ENCODE measurements around the gene MS4A4E. TPM values are rescaled to one million over a fixed set of nuclear protein-coding genes. Genes with fewer than 3 reads are reported as not detected.
"Not testable (repeated sequence)": the region's sequence is repeated elsewhere in the genome, so short reads cannot be mapped to it uniquely, and the experiment has no call there.

The MS4A4E gene
- polyA plus RNA-seq, 12 donors: 0.76 to 2.6 (median 1.4) TPM; not detected in 2

DNA sequence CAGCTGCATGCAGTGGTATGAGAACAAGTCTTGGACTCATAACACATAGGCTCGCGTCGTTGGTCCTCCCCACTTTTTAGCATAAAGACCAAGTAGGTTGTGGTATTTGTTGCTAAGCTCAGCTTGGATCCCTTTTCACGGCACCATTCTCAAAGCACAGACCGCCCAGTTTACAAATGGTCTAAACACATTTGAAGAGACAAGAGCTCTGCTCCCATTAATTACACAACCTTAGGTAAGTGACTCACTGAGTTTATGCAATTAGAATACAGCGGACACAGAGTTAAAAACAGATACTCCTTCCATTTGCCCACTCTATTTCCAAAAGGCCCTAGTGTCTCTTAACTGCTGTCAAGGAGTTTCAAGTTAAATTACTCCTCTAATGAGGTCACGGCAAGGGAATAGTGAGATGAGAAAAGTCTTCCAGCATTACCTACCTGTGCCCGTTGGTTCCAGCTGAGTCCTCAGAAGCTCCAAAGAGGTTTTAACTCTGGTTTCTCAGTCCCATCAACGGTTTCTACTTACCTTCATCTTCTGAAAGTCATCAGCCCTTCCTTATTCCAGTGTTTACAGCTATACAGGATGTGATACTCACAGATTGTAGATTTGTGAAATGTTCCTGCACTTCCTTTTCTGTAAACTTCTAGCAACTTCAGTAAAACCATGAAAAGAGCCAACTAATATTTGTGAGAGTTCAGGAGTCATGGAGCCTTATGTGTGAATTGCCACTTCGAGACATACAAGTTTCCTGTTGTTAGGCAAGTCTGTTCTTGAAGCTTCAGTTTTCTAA is 60.2 kb downstream of the MS4A4E start, which contains the start of gene MS4A6A:
Gene MS4A6A, minus strand, starts transcription at position 543 of the 790 bp plus-strand sequence. CDS start 1,356 bp downstream, outside the sequence.
- DNase-seq: no peak

DNA sequence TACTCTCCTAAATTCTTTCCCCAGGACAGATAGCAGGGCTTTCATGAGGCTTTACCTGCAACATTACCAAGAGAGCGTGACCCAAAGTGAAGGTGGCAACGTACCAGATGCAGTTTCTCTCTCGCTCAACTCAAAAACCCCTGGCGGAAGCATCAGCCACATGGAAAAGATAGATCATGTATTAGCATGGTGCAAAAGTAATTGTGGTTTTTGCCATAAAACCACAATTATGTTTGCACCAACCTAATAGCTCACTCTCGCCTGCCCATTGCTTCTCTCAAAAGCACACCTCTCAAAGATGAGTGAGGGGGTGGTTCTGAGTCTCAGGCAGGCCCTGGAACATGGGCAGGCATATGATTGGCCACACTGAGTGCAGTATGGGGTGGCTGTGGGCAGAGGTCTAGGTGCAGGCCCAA is 67.1 kb downstream of the MS4A4E start:
- no peak for DNase-seq

DNA sequence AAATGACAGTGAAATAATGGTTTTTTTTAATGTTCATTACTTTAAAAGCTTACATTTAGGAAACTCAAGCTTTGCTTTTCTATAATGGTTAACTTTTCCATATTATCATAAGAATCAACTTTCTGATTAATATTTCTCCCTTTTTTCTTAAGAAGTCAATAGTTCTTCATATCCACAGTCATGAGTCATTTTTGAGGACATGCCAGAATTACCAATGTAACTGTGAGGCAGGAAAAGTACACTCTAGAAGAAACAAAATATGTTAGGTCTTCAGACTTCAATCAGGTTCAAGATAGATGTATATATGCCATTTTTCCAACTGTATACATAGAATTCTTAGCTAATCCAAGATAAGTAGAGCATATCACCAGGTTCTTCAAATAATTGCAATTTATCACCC is 70.9 kb downstream of the MS4A4E start:
- DNase-seq: no peak

DNA sequence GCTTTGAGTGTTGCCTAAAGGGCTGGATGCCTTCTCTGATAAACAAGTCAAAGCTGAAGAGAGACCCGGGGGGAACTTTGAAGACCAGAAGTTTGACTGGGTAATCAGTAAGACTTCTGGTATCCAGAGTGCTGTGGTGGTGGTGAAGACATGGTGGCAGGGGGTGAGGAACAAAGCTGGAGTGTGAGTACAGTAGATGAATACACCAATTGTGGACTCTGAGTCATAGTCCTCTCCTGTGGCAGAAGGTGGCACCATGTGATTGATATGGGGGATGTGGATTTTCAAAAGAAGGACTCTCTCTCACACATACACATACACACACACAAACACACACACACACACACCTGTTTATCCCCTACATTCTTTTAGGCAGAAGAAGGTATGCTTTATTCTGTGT is 72.4 kb downstream of the MS4A4E start:
- no peak for DNase-seq

DNA sequence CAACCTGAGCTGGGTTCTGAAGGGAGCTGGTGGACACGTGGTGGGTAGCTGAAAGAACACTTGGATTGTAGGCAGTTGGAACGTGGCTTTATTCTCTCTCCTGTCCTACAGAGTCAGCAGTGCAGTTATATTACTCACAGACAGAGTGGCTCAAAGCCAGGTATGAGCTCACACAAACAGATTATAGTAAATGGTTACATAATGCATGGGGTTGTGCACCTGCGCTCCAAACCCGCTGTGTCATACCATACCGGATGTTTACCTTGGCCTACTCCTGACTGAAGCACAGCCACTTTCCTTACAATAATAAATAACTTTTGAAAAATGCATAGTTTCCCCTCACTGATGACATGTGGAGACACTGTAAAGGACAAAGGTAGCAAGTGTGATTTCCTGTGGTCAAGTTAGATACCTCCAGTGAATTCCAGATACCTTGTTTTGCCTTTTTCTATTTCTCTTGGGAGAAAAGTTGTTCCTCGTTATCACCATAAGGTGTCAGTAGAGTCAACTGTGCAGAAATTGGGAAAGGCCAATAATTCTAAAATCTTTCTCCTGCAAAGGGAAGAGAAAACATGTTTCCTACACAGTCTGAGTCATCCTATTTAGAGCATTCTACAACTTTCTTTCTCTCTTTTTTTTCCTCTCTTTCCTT is 73.5 kb downstream of the MS4A4E start:
- no peak for DNase-seq

DNA sequence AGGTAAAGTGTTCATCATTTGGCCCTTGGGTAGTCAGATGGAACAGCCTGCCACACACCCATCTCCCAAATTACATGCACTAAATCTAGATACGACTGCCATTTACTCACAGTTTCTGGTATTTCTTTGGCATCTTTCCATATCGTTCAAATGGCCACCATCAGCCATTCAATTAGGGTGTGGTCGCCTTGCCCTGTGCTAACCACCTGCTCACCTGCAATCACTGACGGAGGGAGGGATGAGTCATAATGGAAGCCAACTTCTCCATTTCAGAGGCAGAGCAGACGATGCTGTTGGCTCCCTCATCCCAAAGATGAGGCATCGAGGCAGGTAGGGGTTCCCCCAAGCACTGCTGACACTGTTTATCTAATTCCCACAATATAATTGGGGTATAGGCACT is 74.6 kb downstream of the MS4A4E start:
- DNase-seq: no peak

DNA sequence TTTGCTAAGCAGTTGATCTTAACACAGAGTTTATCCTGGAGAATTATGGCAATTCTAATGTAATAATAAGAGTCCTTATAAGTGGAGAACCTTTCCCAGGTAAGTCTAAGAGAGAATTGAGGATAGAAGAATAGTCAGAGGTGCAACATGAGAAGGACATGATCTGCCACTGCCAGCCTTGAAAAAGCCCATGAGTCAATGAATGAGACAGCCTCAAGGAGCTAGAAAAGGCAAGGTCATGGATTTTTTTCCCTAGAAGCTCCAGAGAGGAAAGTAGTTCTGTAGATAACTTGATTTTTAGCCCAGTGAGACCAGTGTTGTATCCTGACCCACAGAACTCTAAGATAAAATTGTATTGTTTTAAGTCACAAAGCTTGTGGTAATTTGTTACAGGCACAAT is 77.0 kb downstream of the MS4A4E start:
- no peak for DNase-seq

DNA sequence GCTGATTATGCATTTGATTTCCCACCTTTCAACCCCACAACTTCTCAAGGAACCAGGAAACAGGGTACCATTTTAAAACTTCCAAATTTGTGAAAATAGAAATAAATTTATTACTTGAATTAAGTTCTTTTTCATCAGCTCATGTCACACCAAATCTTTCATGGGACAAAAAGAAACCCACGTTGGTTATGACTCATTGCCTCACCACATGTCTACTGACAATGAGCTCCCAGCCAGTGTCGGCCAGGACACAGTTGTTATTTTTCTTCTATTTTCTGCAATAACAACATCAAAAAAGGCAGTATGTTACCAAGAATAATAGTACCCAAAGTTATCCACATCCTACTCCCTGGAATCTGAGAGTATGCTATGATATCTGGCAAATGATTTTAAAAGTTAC is 77.4 kb downstream of the MS4A4E start:
- no peak for DNase-seq

DNA sequence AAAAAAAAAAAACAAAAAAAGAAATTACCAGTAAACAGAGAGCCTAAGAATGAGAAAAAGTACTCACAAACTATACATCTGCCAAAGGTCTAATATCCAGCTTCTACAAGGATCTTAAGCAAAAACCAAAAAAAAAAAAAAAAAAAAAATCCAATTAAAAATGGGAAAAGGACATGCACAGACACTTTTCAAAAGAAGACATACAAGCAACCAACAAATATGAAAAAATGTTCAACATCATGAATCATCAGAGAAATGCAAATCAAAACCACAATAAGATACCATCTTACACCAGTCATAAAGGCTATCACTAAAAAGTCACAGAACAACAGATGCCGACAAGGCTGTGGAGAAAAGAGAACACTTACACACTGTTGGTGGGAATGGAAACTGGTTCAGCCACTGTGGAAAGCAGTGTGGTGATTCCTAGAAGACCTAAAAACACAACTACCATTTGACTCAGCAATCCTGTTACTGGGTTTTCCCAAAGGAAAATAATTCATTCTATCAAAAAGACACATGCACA is 78.3 kb downstream of the MS4A4E start:
- no peak for DNase-seq

DNA sequence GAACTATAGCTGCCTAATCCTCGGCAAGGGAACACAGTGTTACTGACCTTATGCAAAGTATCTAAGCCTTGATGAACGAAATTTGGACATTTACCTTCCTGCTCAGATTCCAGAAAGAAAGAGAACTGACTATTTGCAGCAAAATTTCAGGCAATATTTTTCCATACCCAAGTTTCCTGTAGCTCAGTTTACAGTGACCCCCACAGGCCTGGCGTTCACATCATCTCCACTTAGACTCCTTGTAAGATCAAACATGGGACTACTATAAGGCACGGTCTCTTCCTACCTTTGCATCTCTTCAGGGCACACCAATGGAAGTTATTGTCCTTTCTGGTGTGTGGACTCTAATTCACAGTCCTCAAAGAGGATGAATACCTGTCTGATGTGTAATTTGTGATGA is 81.2 kb downstream of the MS4A4E start:
- no peak for DNase-seq

DNA sequence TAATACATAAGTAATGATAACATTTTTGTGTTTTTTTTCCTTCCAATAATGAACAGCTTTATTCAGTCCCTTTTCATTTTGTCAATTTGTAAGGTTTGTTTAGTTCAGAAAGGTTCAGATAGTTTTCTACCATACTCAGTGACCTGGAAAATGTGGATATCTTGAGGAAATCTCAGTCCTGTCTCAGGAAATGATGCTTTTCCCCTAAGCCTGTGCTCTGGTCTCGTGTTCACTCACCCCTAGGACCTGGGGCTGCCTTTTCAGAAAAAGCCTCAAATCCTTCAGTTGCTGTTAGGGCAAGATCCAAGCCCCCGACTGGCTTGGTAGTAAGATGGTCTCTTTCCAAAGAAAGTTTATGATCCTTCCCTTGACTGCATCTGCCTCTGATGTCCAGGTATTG is 81.8 kb downstream of the MS4A4E start:
- no peak for DNase-seq

DNA sequence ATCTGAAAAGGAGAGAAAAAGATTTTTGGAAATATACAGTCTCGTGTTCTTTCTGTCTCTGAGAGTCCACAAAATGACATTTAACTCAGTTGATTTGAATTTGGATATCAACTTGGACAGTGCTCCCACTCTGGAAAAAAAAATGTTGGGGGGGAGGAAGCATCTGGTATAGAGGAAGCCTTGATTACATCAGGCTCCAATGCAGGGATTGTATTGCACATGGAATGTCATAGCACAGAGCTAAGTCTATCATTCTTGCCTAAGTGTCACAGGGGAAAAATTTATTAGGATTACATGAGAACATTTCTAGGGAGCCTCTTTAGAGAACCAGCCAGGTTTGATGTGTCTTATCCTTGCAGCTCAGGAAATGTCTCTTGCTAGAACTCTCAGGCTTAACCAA is 83.1 kb downstream of the MS4A4E start:
- no peak for DNase-seq

DNA sequence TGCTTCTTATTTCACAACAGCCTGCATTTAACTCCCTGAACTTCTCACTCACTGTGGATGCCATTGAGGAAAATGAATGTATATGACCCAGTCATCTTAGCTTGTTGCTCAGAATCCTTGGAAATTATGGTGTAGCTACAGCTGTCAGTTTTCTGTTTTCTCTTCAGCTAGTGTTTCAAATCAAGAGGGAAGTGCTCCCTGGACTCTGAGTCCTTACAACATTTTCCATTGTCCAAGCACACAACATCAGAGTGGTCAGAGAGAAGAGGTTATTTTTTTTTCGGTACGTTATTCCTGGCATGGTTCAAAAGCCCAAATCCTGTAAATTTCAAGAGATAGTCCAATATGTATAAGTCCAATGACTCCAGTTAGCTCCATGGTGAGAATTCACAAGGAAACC is 83.7 kb downstream of the MS4A4E start:
- DNase-seq: no peak

DNA sequence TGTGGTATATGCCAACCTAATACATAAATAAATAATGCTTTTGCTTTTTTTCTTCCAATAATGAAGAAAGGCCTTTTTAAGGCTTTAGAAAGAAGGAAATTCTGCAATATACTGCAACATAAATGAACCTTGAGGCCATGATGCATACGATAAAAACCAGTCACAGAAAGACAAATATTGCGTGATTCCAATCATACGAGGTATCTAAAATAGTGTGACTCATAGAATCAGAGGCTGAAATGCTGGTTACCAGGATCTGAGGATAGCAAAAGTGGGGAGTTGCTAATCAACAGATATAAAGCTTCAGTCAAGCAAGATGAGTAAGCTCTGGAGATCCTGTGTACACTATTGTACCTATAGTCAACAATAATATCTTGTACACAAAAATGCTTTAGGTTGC is 84.3 kb downstream of the MS4A4E start:
- no peak for DNase-seq

DNA sequence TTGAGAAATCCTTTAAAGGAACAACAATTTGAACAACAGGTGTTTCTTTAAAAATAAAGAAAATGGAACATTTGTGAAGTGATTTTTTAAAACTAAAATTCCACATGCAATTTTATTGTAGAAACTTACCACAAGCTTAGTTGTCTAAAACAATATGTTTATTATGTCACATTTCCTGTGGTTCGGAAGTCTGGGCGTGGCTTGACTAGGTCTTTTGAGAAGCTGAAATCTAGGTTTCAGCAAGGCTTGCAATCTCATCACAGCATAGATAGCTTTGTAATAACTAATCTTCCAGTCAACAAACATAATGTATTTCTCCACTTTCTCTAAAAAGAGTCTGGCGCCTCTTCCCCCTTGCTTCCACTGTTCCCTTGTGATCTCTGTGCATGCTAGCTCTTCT is 87.0 kb downstream of the MS4A4E start:
- no peak for DNase-seq

DNA sequence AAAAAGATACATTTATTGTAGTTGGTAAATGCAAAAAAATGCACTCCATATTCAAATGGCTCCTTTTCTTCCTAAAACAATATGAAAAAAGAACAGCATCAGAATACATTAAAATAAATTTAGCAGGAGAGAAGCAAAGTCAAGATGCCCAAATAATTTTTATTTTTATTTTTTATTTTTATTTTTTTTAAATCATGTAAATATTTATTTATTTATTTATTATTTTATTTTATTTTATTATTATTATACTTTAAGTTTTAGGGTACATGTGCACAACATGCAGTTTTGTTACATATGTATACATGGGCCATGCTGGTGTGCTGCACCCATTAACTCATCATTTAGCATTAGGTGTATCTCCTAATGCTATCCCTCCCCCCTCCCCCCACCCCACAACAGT is 90.2 kb downstream of the MS4A4E start:
- not testable (repeated sequence) for DNase-seq

DNA sequence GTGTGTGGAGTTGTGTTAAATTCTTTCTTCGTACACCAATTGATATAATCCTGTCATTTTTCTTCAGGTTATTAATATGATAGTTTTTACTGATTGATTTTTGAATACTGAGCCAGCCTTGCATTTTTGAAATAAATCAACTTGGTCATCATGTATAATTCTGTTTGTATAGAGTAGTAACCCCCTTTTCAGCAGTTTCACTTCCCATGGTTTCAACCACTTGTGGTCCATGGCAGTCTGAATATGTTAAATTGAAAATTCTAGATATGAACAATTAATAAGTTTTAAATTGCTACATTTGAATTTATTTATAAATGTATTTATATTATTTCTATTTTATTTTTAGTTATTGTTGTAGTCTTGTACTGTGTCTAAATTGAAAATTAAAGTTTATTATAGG is 92.7 kb downstream of the MS4A4E start:
- DNase-seq: no peak

Other genes with a start within 250 kb of the MS4A4E start
- gene OOSP4B, start 226.0 kb downstream of the MS4A4E start, polyA plus RNA-seq (ENCODE audit: insufficient read length in 12 of 12): not detected
- not detected for gene OOSP2, start 202.7 kb downstream of the MS4A4E start, polyA plus RNA-seq (ENCODE audit: insufficient read length in 12 of 12)
- 1 to 10 TPM in 2 of 12 donors, under 1 TPM in 8, not detected in 2; 0.38 to 4.7 (median 0.55) TPM for gene MS4A3, start 186.5 kb downstream of the MS4A4E start, polyA plus RNA-seq (ENCODE audit: insufficient read length in 12 of 12)
- under 1 TPM in 9 of 12 donors, not detected in 3; 0.07 to 0.85 (median 0.41) TPM for gene MS4A2, start 154.5 kb downstream of the MS4A4E start, polyA plus RNA-seq (ENCODE audit: insufficient read length in 12 of 12)
- gene MS4A6A, start 60.1 kb downstream of the MS4A4E start, polyA plus RNA-seq (ENCODE audit: insufficient read length in 12 of 12): 10 to 100 TPM in 11 of 12 donors, not detected in 1; 12.5 to 37.5 (median 26.6) TPM
- gene MS4A4A, start 37.5 kb upstream of the MS4A4E start, polyA plus RNA-seq (ENCODE audit: insufficient read length in 12 of 12): 10 to 100 TPM in 7 of 12 donors, 1 to 10 TPM in 3, not detected in 2; 5.6 to 18.5 (median 13.1) TPM
- gene MS4A6E, start 84.1 kb upstream of the MS4A4E start, polyA plus RNA-seq (ENCODE audit: insufficient read length in 12 of 12): not detected
- 10 to 100 TPM in 6 of 12 donors, 1 to 10 TPM in 5, not detected in 1; 4.5 to 22.5 (median 10.4) TPM for gene MS4A7, start 135.4 kb upstream of the MS4A4E start, polyA plus RNA-seq (ENCODE audit: insufficient read length in 12 of 12)
- under 1 TPM in 10 of 12 donors, not detected in 2; 0.16 to 0.94 (median 0.44) TPM for gene MS4A14, start 153.3 kb upstream of the MS4A4E start, polyA plus RNA-seq (ENCODE audit: insufficient read length in 12 of 12)
- gene MS4A5, start 186.4 kb upstream of the MS4A4E start, polyA plus RNA-seq (ENCODE audit: insufficient read length in 12 of 12): not detected
- 10 to 100 TPM in 1 of 12 donors, 1 to 10 TPM in 1, under 1 TPM in 7, not detected in 3; 0.18 to 17.6 (median 0.80) TPM for gene MS4A1, start 212.7 kb upstream of the MS4A4E start, polyA plus RNA-seq (ENCODE audit: insufficient read length in 12 of 12)
- gene MS4A12, start 249.6 kb upstream of the MS4A4E start, polyA plus RNA-seq (ENCODE audit: insufficient read length in 12 of 12): not detected